NT2/D1 (cell line): ENCODE results near the gene WDHD1.
"Not testable (repeated sequence)": the region's sequence is repeated elsewhere in the genome, so short reads cannot be mapped to it uniquely, and the experiment has no call there.

ENCODE experiments used
- DNase-seq: peaks from one replicate; pipeline ENCODE4 v3.0.0-alpha.2; 2011; ENCODE audit warnings: low read depth, low spot score
- H3K27me3 ChIP-seq: 2 replicates; pipeline ENCODE4 v1.6.0; 2011; ENCODE audit warnings: mild to moderate bottlenecking; ENCODE audit not compliant: insufficient read length, insufficient read depth
- H3K36me3 ChIP-seq: 2 replicates; pipeline ENCODE4 v1.6.1; 2011; ENCODE audit warnings: mild to moderate bottlenecking, low read length, mixed read lengths; ENCODE audit not compliant: insufficient read depth, insufficient read length
- H3K4me1 ChIP-seq: 2 replicates; pipeline ENCODE4 v1.5.1; 2011; ENCODE audit not compliant: insufficient read depth, insufficient read length
- H3K4me3 ChIP-seq: 2 replicates; pipeline ENCODE4 v1.5.1; 2011; ENCODE audit warnings: low read depth; ENCODE audit not compliant: insufficient read length
- H3K9ac ChIP-seq: 2 replicates; pipeline ENCODE4 v1.6.0; 2011; ENCODE audit warnings: low read depth; ENCODE audit not compliant: insufficient read length
- H3K9me3 ChIP-seq: 2 replicates; pipeline ENCODE4 v1.5.1; 2011; ENCODE audit warnings: mild to moderate bottlenecking, low read length; ENCODE audit not compliant: insufficient read depth
- SUZ12 ChIP-seq: IDR thresholded peaks from 2 replicates; pipeline ENCODE4 v1.6.1; 2011; ENCODE audit not compliant: insufficient read length, insufficient read depth; ENCODE audit errors: extremely low read depth
- YY1 ChIP-seq: IDR thresholded peaks from 2 replicates; pipeline ENCODE4 v1.6.1; 2011; ENCODE audit not compliant: insufficient read length, insufficient read depth
- ZNF274 ChIP-seq: IDR thresholded peaks from 2 replicates; pipeline ENCODE4 v1.6.1; 2011; ENCODE audit warnings: mild to moderate bottlenecking, low read depth, low read length

Gene WDHD1

DNA sequence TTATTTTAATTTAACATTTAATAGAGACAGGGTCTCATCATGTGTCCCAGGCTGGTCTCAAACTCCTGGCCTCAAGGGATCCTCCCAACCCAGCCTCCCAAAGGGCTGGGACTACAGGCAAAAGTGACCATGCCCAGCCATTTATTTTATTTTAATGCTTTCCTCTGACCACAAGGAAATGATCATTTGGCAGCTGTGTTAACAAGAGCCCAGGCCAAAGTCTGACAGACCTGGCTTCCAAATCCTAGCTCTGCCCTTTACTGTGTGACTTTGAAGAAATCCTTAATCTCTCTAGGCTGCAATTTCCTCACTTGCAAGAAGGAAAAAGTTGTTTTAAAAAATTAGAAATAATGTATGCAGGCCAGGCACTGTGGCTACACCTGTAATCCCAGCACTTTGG is 107.6 kb downstream of the WDHD1 start:
- H3K9me3 ChIP-seq, result no peaks in the 10 kb centered on the region
- no peak overlapping the region for H3K4me3 ChIP-seq
- no peaks in the 10 kb centered on the region for H3K36me3 ChIP-seq
- TF ChIP-seq ZNF274, result no peak
- no peak for TF ChIP-seq YY1
- TF ChIP-seq SUZ12, result no peak
- H3K9ac ChIP-seq, result no peak overlapping the region
- no peaks in the 10 kb centered on the region for H3K4me1 ChIP-seq
- no peak for DNase-seq
- no peaks in the 10 kb centered on the region for H3K27me3 ChIP-seq

DNA sequence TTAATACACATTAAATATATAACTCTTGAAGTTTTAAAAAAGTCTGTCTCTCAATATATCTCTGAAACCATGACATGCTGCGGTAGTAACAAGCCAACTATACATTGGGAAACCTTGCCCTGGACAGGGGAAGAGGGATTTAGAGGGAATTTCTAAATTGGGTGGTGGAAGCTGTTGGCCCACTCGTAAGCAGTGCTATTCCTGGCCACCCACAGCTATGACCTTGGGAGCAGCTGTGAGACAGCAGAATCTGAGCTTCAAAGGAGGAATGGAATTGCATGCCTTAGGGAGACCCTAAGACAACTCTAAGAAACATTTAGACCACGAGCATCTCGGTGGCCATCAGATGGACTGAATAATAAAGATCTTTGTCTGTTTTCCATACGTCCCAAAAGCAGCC is 108.5 kb downstream of the WDHD1 start:
- Histone ChIP-seq H3K9ac (no peak overlapping the region), H3K27me3 (no peaks in the 10 kb centered on the region), H3K4me3 (no peak overlapping the region), H3K9me3 (no peaks in the 10 kb centered on the region), H3K4me1 (no peaks in the 10 kb centered on the region), H3K36me3 (no peaks in the 10 kb centered on the region)
- DNase-seq, result no peak
- TF ChIP-seq SUZ12 (no peak), ZNF274 (no peak), YY1 (no peak)

DNA sequence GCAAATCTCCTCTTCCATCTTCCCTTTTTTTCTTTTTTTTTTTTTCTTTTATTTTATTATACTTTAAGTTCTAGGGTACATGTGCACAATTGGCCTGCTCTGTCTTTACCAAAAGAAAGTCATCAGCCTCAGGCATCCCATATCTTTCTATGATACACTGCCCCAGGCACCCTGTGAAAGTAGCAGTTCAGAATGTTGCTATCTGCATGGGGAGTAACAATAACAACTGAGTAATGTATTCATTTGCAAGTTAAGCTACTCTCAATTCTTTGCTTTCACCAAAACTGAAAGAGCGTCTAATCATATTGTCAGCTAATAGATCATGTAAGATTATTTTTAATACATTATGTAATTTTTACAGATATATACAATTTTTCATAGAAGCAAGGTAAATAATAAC is 110.8 kb downstream of the WDHD1 start:
- DNase-seq, result no peak
- Histone ChIP-seq H3K36me3 (no peaks in the 10 kb centered on the region), H3K4me1 (no peaks in the 10 kb centered on the region), H3K27me3 (no peaks in the 10 kb centered on the region), H3K9ac (no peak overlapping the region), H3K4me3 (no peak overlapping the region), H3K9me3 (no peaks in the 10 kb centered on the region)
- TF ChIP-seq ZNF274 (no peak), YY1 (no peak), SUZ12 (no peak)

DNA sequence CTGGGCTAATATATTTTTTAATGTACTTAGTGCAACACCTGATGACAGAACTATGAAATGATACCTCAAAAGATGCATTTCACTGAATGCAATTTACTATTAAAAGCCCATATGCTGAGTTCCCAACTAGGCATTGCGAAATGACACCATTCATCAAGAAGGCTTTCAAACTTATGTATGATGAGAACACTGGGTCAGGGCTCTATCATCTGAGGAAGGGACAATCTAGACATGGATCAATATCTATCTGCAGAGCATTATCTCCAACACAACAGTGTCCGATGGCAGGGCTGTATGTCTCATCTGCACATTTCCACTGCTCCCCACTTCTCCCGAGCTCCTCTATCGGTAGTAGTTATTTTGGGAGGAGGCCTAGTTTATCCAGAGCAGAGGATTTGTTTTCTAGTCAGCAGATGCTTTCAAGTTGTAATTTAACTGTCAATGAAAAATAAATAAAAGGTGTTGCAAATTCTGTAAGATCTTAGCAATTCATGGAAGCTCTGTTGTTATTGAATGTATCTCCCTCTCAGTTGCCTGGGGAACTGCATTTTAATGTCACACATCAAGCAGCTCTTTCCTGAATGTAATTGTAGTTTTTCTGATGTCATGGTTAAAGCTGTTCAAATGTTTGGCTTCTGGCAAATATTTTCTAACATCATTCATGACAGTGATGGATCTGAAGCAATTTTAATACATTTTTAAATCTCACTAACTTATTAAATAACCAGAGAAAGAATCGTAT is 116.9 kb downstream of the WDHD1 start:
- Histone ChIP-seq H3K36me3 (no peaks in the 10 kb centered on the region), H3K27me3 (peaks cover 5% of the 10 kb centered on the region), H3K9me3 (no peaks in the 10 kb centered on the region), H3K9ac (no peak overlapping the region), H3K4me3 (no peak overlapping the region), H3K4me1 (no peaks in the 10 kb centered on the region)
- no peak for DNase-seq
- TF ChIP-seq ZNF274 (no peak), SUZ12 (no peak), YY1 (no peak)

DNA sequence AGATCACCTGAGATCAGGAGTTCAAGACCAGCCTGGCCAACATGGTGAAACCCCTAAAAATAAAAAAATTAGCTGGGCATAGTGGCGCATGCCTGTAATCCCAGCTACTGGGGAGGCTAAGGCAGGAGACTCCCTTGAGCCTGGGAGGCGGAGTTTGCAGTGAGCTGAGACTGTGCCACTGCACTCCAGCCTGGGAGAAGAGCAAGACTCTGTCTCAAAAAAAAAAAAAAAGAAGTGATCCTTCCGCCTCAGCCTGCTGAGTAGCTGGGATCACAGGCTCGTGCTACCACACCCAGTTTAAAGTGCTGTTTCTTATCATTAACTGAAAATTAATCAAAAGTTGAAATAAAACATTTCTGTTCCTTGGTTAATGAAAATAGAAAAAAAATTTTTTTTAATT is 117.9 kb downstream of the WDHD1 start:
- not testable (repeated sequence) for DNase-seq, H3K9me3 ChIP-seq, H3K36me3 ChIP-seq, H3K4me3 ChIP-seq, H3K9ac ChIP-seq, H3K27me3 ChIP-seq, H3K4me1 ChIP-seq

DNA sequence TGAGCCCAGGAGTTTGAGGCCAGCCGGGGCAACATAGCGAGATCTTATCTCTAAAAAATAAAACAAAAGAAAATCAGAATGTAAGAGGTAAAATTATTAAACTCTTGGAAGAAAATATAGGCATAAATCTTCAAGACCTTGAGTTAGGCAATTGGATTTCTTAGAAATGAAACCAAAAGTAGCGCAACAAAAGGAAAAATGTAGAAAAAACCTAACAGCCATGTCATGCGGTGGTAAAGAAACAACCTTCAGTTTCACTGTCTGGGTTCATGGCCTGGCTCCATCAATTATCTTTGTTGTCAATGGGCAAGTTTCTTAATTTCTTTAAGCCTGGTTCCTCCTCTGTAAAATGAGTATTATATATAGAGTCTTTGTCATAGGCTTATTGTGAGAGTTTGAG is 118.7 kb downstream of the WDHD1 start:
- H3K36me3 ChIP-seq, result no peaks in the 10 kb centered on the region
- no peak overlapping the region for H3K4me3 ChIP-seq
- TF ChIP-seq SUZ12 (no peak), ZNF274 (no peak), YY1 (no peak)
- H3K9ac ChIP-seq, result no peak overlapping the region
- no peaks in the 10 kb centered on the region for H3K4me1 ChIP-seq
- no peak for DNase-seq
- H3K9me3 ChIP-seq, result no peaks in the 10 kb centered on the region
- peaks cover 14% of the 10 kb centered on the region for H3K27me3 ChIP-seq

DNA sequence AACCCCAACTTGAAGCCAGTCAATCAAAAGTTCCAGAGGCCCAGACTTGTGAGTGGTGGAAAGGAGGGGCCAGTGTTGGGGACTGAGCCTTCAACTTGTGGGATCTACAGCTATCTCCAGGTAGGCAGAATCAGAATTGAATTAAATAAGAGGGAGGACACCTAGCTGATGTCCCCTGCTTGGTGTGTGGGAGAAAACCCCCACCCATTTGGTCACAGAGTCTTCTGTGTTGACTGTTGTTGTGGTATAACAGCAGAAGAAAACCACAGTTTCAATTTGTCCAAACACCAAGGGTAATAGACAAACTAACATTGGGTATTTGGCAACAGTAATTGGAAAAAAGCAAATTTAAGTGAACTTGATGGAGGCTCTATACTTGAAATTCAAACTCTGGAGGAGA is 120.8 kb downstream of the WDHD1 start:
- H3K9ac ChIP-seq, result no peak overlapping the region
- H3K4me3 ChIP-seq, result no peak overlapping the region
- H3K36me3 ChIP-seq, result no peaks in the 10 kb centered on the region
- TF ChIP-seq SUZ12 (no peak), YY1 (no peak), ZNF274 (no peak)
- DNase-seq, result no peak
- no peaks in the 10 kb centered on the region for H3K4me1 ChIP-seq
- H3K27me3 ChIP-seq, result peaks cover 25% of the 10 kb centered on the region
- H3K9me3 ChIP-seq, result no peaks in the 10 kb centered on the region
